SJCRH30 (cell line): ENCODE measurements around the gene SOCS7. TPM values are rescaled to one million over a fixed set of nuclear protein-coding genes. Genes with fewer than 3 reads are reported as not detected.

Experiments used
- DNase-seq, 2 experiments: peaks; one replicate each; pipeline ENCODE4 v3.0.0-alpha.2; 2015 to 2020
- H3K27ac ChIP-seq: fragments of 250-450 bp; sonication (Bioruptor Pico); 2 replicates; pipeline ENCODE4 v1.5.1; 2020; ENCODE audit warnings: mild to moderate bottlenecking, moderate library complexity
- H3K27me3 ChIP-seq: fragments of 250-450 bp; sonication (Bioruptor Pico); 2 replicates; pipeline ENCODE4 v1.5.1; 2020; ENCODE audit warnings: mild to moderate bottlenecking, moderate library complexity
- H3K36me3 ChIP-seq: fragments of 250-450 bp; sonication (Bioruptor Pico); 2 replicates; pipeline ENCODE4 v1.5.1; 2020; ENCODE audit warnings: mild to moderate bottlenecking, moderate library complexity
- H3K4me1 ChIP-seq: fragments of 250-450 bp; sonication (Bioruptor Pico); 2 replicates; pipeline ENCODE4 v1.5.1; 2020; ENCODE audit warnings: mild to moderate bottlenecking, moderate library complexity
- H3K4me3 ChIP-seq: fragments of 250-450 bp; sonication (Bioruptor Pico); 2 replicates; pipeline ENCODE4 v1.5.1; 2020; ENCODE audit warnings: mild to moderate bottlenecking, moderate library complexity
- H3K9me3 ChIP-seq: fragments of 250-450 bp; sonication (Bioruptor Pico); replicated peaks from 2 replicates; pipeline ENCODE4 v1.5.1; 2020; ENCODE audit warnings: mild to moderate bottlenecking, moderate library complexity
- total RNA-seq: library from RNA; depleted of rRNA; stranded (reverse); fragments of >200 nt; shearing (Covaris generic); gene quantifications from 2 replicates; pipeline ENCODE4 v1.2.3, GENCODE V29; 2014

Gene SOCS7
- total RNA-seq, 1 experiment from 2014 or later, result 21.0 TPM

- Histone ChIP-seq H3K9me3 (no peaks in the 10 kb centered on the region), H3K27me3 (no peaks in the 10 kb centered on the region), H3K4me3 (no peak overlapping the region), H3K4me1 (peaks cover 4% of the 10 kb centered on the region), H3K27ac (no peak overlapping the region), H3K36me3 (no peaks in the 10 kb centered on the region)
- DNase-seq, result peak in 1 of 2 experiments; percentile 45
Measured at GRCh38 chr17:38443356-38444031, 91.8 kb downstream of the SOCS7 start.

- no peaks in the 10 kb centered on the region for H3K9me3 ChIP-seq
- no peak overlapping the region for H3K27ac ChIP-seq
- H3K4me1 ChIP-seq, result peaks cover 5% of the 10 kb centered on the region
- H3K36me3 ChIP-seq, result no peaks in the 10 kb centered on the region
- peak; percentile 65 to 81 for DNase-seq
- H3K27me3 ChIP-seq, result no peaks in the 10 kb centered on the region
- no peak overlapping the region for H3K4me3 ChIP-seq
Measured at GRCh38 chr17:38444151-38444550, 92.5 kb downstream of the SOCS7 start.

GRCh38 chr17:38447502-38448085 lies 96.0 kb downstream of the SOCS7 start:
- Histone ChIP-seq H3K36me3 (no peaks in the 10 kb centered on the region), H3K9me3 (no peaks in the 10 kb centered on the region), H3K27me3 (no peaks in the 10 kb centered on the region), H3K4me1 (peaks cover 37% of the 10 kb centered on the region), H3K27ac (no peak overlapping the region), H3K4me3 (no peak overlapping the region)
- DNase-seq, result no peak

GRCh38 chr17:38448208-38448771 lies 96.6 kb downstream of the SOCS7 start:
- H3K27ac ChIP-seq, result no peak overlapping the region
- no peak for DNase-seq
- peaks cover 43% of the 10 kb centered on the region for H3K4me1 ChIP-seq
- H3K9me3 ChIP-seq, result no peaks in the 10 kb centered on the region
- no peak overlapping the region for H3K4me3 ChIP-seq
- H3K36me3 ChIP-seq, result no peaks in the 10 kb centered on the region
- H3K27me3 ChIP-seq, result no peaks in the 10 kb centered on the region

- H3K4me3 ChIP-seq, result no peak overlapping the region
- peaks cover 40% of the 10 kb centered on the region for H3K4me1 ChIP-seq
- no peaks in the 10 kb centered on the region for H3K36me3 ChIP-seq
- no peaks in the 10 kb centered on the region for H3K9me3 ChIP-seq
- DNase-seq, result peak; percentile 47 to 54
- H3K27me3 ChIP-seq, result no peaks in the 10 kb centered on the region
- peak overlapping the region; percentile 17; the same call in 1 of the 2 replicates for H3K27ac ChIP-seq
Measured at GRCh38 chr17:38449364-38449763, 97.7 kb downstream of the SOCS7 start.

- Histone ChIP-seq H3K9me3 (no peaks in the 10 kb centered on the region), H3K4me1 (peaks cover 48% of the 10 kb centered on the region), H3K27ac (peak overlapping the region; percentile 74; the same call in 1 of the 2 replicates), H3K4me3 (no peak overlapping the region; the same call in 1 of the 2 replicates), H3K36me3 (no peaks in the 10 kb centered on the region), H3K27me3 (no peaks in the 10 kb centered on the region)
- peak in 1 of 2 experiments; percentile 51 for DNase-seq
Measured at GRCh38 chr17:38450557-38451029, 98.9 kb downstream of the SOCS7 start.

GRCh38 chr17:38451030-38451839 lies 99.6 kb downstream of the SOCS7 start:
- no peaks in the 10 kb centered on the region for H3K36me3 ChIP-seq
- DNase-seq, result peak; percentile 57 to 67
- peak overlapping the region; percentile 49 for H3K4me3 ChIP-seq
- peak overlapping the region; percentile 74 for H3K27ac ChIP-seq
- peaks cover 55% of the 10 kb centered on the region for H3K4me1 ChIP-seq
- H3K27me3 ChIP-seq, result no peaks in the 10 kb centered on the region
- no peaks in the 10 kb centered on the region for H3K9me3 ChIP-seq

- peak; percentile 68 to 72 for DNase-seq
- peak overlapping the region; percentile 74 for H3K27ac ChIP-seq
- H3K4me3 ChIP-seq, result peak overlapping the region; percentile 49
- no peaks in the 10 kb centered on the region for H3K36me3 ChIP-seq
- peaks cover 62% of the 10 kb centered on the region for H3K4me1 ChIP-seq
- H3K9me3 ChIP-seq, result no peaks in the 10 kb centered on the region
- H3K27me3 ChIP-seq, result no peaks in the 10 kb centered on the region
Measured at GRCh38 chr17:38451840-38452529, 100.3 kb downstream of the SOCS7 start.

- Histone ChIP-seq H3K27me3 (no peaks in the 10 kb centered on the region), H3K9me3 (no peaks in the 10 kb centered on the region), H3K4me3 (peak overlapping the region; percentile 56), H3K36me3 (no peaks in the 10 kb centered on the region), H3K27ac (no peak overlapping the region), H3K4me1 (peaks cover 68% of the 10 kb centered on the region)
- no peak for DNase-seq
Measured at GRCh38 chr17:38452719-38453118, 101.1 kb downstream of the SOCS7 start.

- peak overlapping the region; percentile 60 for H3K4me3 ChIP-seq
Measured at GRCh38 chr17:38453951-38454421, 102.3 kb downstream of the SOCS7 start.

GRCh38 chr17:38454532-38454931 lies 102.9 kb downstream of the SOCS7 start:
- H3K36me3 ChIP-seq, result peaks cover 6% of the 10 kb centered on the region
- H3K27ac ChIP-seq, result peak overlapping the region; percentile 91
- H3K4me3 ChIP-seq, result peak overlapping the region; percentile 60
- peaks cover 63% of the 10 kb centered on the region for H3K4me1 ChIP-seq
- H3K9me3 ChIP-seq, result no peaks in the 10 kb centered on the region
- DNase-seq, result peak; percentile 67 to 68
- no peaks in the 10 kb centered on the region for H3K27me3 ChIP-seq

More at GRCh38 chr17:38453951-38454421, 102.3 kb downstream of the SOCS7 start:
- H3K36me3 ChIP-seq, result peaks cover under 1% of the 10 kb centered on the region
- H3K4me1 ChIP-seq, result peaks cover 68% of the 10 kb centered on the region
- H3K9me3 ChIP-seq, result no peaks in the 10 kb centered on the region
- H3K27ac ChIP-seq, result peak overlapping the region; percentile 91
- DNase-seq, result peak; percentile 92 to 93
- no peaks in the 10 kb centered on the region for H3K27me3 ChIP-seq
